GM13977 (cell line): ENCODE measurements around the gene FMN1.

Source experiments
- DNase-seq: peaks from one replicate; pipeline ENCODE4 v3.0.0; 2012; ENCODE audit warnings: low spot score
- CTCF ChIP-seq: IDR thresholded peaks from 2 replicates; pipeline ENCODE4 v1.5.1; 2012; ENCODE audit warnings: mild to moderate bottlenecking, control low read depth; ENCODE audit not compliant: insufficient read depth; ENCODE audit errors: extremely low read depth, missing control alignments
- in situ Hi-C: fragments of 300-500 bp; cut with MboI; formaldehyde crosslinking; loops from one replicate; pipeline ENCODE4 v1.12.0; 2022; ENCODE audit warnings: low sequenced_read_pairs, low pct_unique_long_range_greater_than_20kb, mixed read lengths, inconsistent platforms; ENCODE audit not compliant: unreplicated experiment

FMN1 gene

GRCh38 chr15:33083232-33084081, 111.1 kb downstream of the FMN1 start:
- in situ Hi-C loops: no loop called here
- no peak for DNase-seq
- no peak for TF ChIP-seq CTCF

- in situ Hi-C loops: no loop called here
- no peak for DNase-seq
- TF ChIP-seq CTCF: no peak
These were observed 114.5 kb downstream of the FMN1 start for GRCh38 chr15:33080006-33080405.

GRCh38 chr15:33078607-33079006, 115.9 kb downstream of the FMN1 start:
- DNase-seq: no peak
- in situ Hi-C loops: no loop called here
- TF ChIP-seq CTCF: no peak

- in situ Hi-C loops: no loop called here
- no peak for TF ChIP-seq CTCF
- DNase-seq: no peak
These were observed 117.6 kb downstream of the FMN1 start for GRCh38 chr15:33076937-33077336.

- in situ Hi-C loops: no loop called here
- DNase-seq: no peak
- TF ChIP-seq CTCF: no peak
These were observed 119.6 kb downstream of the FMN1 start for GRCh38 chr15:33074942-33075341.

- no peak for TF ChIP-seq CTCF
- no peak for DNase-seq
- in situ Hi-C loops: no loop called here
These were observed 120.3 kb downstream of the FMN1 start for GRCh38 chr15:33074212-33074611.
